ENCODE measurements around the gene SUMF1. TPM values are rescaled to one million over a fixed set of nuclear protein-coding genes. Genes with fewer than 3 reads are reported as not detected.

The SUMF1 gene
- total RNA-seq, 5 donors from 2014 or later (not counting 1 experiment from before 2014, with no cell fraction given) = 15.5 to 20.8 (median 17.2) TPM

DNA sequence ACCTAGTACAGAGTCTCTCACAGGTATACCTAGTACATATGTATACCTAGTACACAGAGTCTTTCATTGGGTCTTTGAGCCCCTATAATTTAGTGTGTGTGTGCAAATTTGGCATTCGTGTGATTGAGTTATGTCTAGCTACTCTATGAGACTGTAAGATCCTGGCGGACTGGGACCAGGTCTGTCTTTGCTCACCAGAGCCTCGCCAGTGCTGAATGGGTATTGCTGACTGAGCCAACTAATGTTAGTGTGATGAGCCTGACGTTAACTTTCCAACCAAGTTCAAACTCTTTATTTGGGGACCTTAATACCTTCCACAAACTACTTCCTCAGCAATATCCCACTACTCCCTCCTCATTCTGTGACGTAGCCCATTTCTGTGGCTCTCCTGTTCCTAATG is 128.3 kb downstream of the SUMF1 start:
- Mint-ChIP-seq H3K27ac (no peak overlapping the region), H3K4me3 (no peak overlapping the region), H3K27me3 (no peaks in the 10 kb centered on the region), H3K9me3 (no peaks in the 10 kb centered on the region), H3K36me3 (peaks cover 15% of the 10 kb centered on the region), H3K4me1 (no peaks in the 10 kb centered on the region)
- DNase-seq (no peak), ATAC-seq (replicated peaks in 1 of 4) (no peak)
- Histone ChIP-seq H3K27me3 (replicated peaks in 1 of 2; ENCODE audit: control insufficient read depth in 2 of 2, extremely low read depth in 1 of 2, insufficient read depth in 2 of 2, low read length in 1 of 2) (no peaks in the 10 kb centered on the region), H3K4me3 (ENCODE audit: control insufficient read depth in 1 of 2, extremely low read depth in 1 of 2, low read length in 1 of 2) (no peak overlapping the region), H3K9me3 (no peaks in the 10 kb centered on the region), H3K36me3 (ENCODE audit: control insufficient read depth in 2 of 2, extremely low read depth in 1 of 2, insufficient read depth in 1 of 2, low read length in 1 of 2) (peaks cover 0 to 4% of the 10 kb centered on the region in 2 donors), H3K27ac (ENCODE audit: low read length) (no peak overlapping the region), H3K4me1 (ENCODE audit: control insufficient read depth in 1 of 2, extremely low read depth in 1 of 2, insufficient read depth in 2 of 2, low read length in 2 of 2) (no peaks in the 10 kb centered on the region)
- WGBS (ENCODE audit: insufficient coverage) = 100% methylated on average over 2 of the region's 5 CpGs
- POLR2A ChIA-PET = no interaction called here
- CTCF ChIA-PET = no interaction called here

DNA sequence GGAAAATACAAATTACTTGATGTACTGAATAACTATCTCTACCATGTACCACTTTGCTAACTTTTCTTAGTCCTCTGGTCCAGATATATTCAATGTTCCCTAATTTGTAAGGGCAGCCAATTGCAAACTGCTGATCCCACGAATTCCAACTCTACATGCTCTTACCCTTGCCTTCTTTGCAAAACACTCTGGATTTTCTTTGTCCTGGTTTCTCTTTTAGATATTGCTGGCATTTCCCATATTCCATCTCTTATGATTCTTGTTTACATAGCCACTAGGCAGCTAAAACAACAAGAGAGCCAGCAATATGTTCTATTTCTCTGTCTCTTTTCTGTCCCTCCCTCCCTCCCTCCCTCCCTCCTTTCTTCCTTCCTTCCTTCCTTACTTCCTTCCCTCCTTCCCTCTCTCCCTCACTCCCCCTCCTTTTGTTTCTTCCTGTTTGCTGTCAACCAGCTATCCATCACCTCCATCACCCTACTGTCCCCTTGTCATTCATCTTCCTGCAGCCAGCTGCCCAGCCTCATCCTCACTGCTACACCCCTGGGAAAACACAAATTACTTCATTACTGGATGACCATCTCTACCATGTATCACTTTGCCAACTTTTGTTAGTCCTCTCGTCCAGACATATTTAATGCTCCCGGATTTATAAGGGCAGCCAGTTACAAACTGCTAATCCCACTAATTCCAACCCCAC is 130.1 kb downstream of the SUMF1 start:
- no peaks in the 10 kb centered on the region for H3K9me3 ChIP-seq
- H3K27me3 Mint-ChIP-seq = no peaks in the 10 kb centered on the region
- no peaks in the 10 kb centered on the region for H3K27me3 ChIP-seq (replicated peaks in 1 of 2; ENCODE audit: control insufficient read depth in 2 of 2, extremely low read depth in 1 of 2, insufficient read depth in 2 of 2, low read length in 1 of 2)
- H3K9me3 Mint-ChIP-seq = no peaks in the 10 kb centered on the region
- POLR2A ChIA-PET = no interaction called here
- peaks cover 18% of the 10 kb centered on the region for H3K36me3 Mint-ChIP-seq
- CTCF ChIA-PET = interaction anchor here in 1 of 2 donors (0.8 kb wide), 1 partner anchor 14 kb away, joined by 5 read pairs; no protein-coding TSS in a partner anchor
- H3K4me1 Mint-ChIP-seq = no peaks in the 10 kb centered on the region
- ATAC-seq (replicated peaks in 1 of 4) (no peak), DNase-seq (no peak)
- H3K27ac ChIP-seq (ENCODE audit: low read length) = no peak overlapping the region
- no peaks in the 10 kb centered on the region for H3K4me1 ChIP-seq (ENCODE audit: control insufficient read depth in 1 of 2, extremely low read depth in 1 of 2, insufficient read depth in 2 of 2, low read length in 2 of 2)
- H3K36me3 ChIP-seq (ENCODE audit: control insufficient read depth in 2 of 2, extremely low read depth in 1 of 2, insufficient read depth in 1 of 2, low read length in 1 of 2) = no peaks in the 10 kb centered on the region
- 83% methylated on average over 3 of the region's 3 CpGs for WGBS (ENCODE audit: insufficient coverage)
- H3K27ac Mint-ChIP-seq = no peak overlapping the region
- no peak overlapping the region for H3K4me3 Mint-ChIP-seq
- H3K4me3 ChIP-seq (ENCODE audit: control insufficient read depth in 1 of 2, extremely low read depth in 1 of 2, low read length in 1 of 2) = no peak overlapping the region

DNA sequence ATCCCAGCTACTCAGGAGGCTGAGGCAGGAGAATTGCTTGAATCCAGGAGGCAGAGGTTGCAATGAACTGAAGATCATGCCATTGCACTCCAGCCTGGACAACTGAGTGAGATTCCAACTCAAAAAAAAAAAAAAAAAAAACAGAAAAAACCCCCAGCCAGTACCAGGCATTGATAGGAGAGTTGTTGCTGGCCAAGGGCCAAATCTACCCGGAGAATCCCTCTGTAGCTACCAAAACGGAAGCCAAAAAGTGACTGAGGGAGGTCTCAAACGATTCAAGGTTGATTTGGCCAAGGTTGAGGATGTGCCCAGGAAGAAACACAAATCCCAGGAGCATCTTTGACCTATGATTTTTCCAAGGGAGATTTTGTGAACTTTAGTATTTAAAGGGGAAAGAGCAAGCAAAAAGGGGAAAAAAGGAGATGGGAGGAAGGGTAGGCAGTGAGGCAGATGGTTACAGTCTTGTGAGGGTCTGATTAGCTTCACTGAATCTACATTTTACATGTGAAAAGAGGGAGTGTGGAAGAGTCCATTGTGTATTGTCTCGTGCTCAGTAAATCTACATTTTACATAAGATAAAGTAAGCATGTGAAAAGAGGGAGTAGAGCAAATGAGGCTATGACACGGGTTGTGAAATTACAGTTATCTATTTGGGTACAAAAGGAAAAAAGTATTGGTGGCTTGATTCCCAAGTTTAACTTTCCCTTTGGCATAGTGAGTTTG is 131.1 kb downstream of the SUMF1 start:
- 71% methylated on average over 3 of the region's 5 CpGs for WGBS (ENCODE audit: insufficient coverage)
- Histone ChIP-seq H3K4me3 (ENCODE audit: control insufficient read depth in 1 of 2, extremely low read depth in 1 of 2, low read length in 1 of 2) (no peak overlapping the region), H3K9me3 (no peaks in the 10 kb centered on the region), H3K4me1 (ENCODE audit: control insufficient read depth in 1 of 2, extremely low read depth in 1 of 2, insufficient read depth in 2 of 2, low read length in 2 of 2) (no peaks in the 10 kb centered on the region), H3K36me3 (ENCODE audit: control insufficient read depth in 2 of 2, extremely low read depth in 1 of 2, insufficient read depth in 1 of 2, low read length in 1 of 2) (no peaks in the 10 kb centered on the region), H3K27ac (ENCODE audit: low read length) (no peak overlapping the region), H3K27me3 (replicated peaks in 1 of 2; ENCODE audit: control insufficient read depth in 2 of 2, extremely low read depth in 1 of 2, insufficient read depth in 2 of 2, low read length in 1 of 2) (no peaks in the 10 kb centered on the region)
- Mint-ChIP-seq H3K4me1 (no peaks in the 10 kb centered on the region), H3K27me3 (no peaks in the 10 kb centered on the region), H3K9me3 (no peaks in the 10 kb centered on the region), H3K36me3 (peaks cover 18% of the 10 kb centered on the region), H3K4me3 (no peak overlapping the region), H3K27ac (no peak overlapping the region)
- no peak for ATAC-seq (replicated peaks in 1 of 4)
- DNase-seq = no peak
- ChIA-PET POLR2A (no interaction called here), CTCF (interaction anchor here in 1 of 2 donors (0.5 to 0.6 kb wide), 2 partner anchors 75 to 206 kb away, joined by 3 to 6 read pairs; no protein-coding TSS in a partner anchor)

DNA sequence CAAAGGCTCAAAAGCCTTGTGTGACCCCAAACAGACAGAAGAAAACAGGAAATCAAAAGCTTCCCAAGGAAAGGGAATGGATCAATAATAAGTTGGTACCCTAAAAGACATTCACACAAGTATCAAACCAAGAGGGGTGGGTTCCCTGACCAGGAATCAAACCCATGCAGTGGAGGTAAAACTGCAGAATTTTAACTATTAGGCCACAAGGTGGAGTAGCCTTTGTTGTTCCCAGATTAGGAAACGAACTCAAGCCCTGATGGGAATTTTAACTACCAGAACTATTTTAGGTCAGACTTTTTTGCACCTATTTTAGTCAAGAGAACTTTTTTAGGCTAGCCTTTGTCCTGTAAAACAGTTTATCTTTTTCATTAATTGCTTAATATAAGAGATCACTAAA is 132.5 kb downstream of the SUMF1 start:
- H3K27ac Mint-ChIP-seq = no peak overlapping the region

DNA sequence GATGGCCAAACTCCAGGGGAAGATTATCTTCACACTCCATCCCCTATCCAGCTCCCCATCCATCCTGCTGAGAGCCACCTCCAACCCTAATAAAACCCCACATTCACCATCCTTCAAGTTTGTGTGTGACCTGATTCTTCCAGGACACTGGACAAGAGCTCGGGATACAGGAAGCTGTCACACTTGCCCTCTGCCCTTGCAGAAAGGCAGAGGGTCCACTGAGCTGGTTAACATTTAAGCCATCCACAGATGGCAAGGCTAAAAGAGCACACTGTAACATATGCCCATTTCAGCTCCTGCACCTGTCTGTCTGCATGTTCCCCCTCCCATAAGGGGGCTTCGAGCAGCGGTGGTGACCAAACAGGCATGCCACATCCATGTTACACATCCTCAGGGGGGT is 134.1 kb downstream of the SUMF1 start:
- 100% methylated on average over 1 of the region's 3 CpGs for WGBS (ENCODE audit: insufficient coverage)
- H3K4me1 Mint-ChIP-seq = no peaks in the 10 kb centered on the region

More for the DNA sequence above, 132.5 kb downstream of the SUMF1 start:
- WGBS (ENCODE audit: insufficient coverage) = no CpG with 5 or more reads among the region's 1 CpG
- no peaks in the 10 kb centered on the region for H3K36me3 ChIP-seq (ENCODE audit: control insufficient read depth in 2 of 2, extremely low read depth in 1 of 2, insufficient read depth in 1 of 2, low read length in 1 of 2)
- Mint-ChIP-seq H3K36me3 (peaks cover 16% of the 10 kb centered on the region), H3K9me3 (peaks cover 7 to 8% (median 8%) of the 10 kb centered on the region in 3 donors), H3K4me3 (no peak overlapping the region), H3K4me1 (no peaks in the 10 kb centered on the region), H3K27me3 (no peaks in the 10 kb centered on the region)
- ChIA-PET POLR2A (interaction anchor here in 1 of 2 donors (0.6 kb wide), 1 partner anchor 176 kb away, joined by 3 read pairs; no protein-coding TSS in a partner anchor), CTCF (interaction anchor here in 1 of 2 donors (0.7 to 1.2 kb wide), 2 partner anchors 207 to 387 kb away, joined by 3 read pairs; no protein-coding TSS in a partner anchor)
- H3K4me1 ChIP-seq (ENCODE audit: control insufficient read depth in 1 of 2, extremely low read depth in 1 of 2, insufficient read depth in 2 of 2, low read length in 2 of 2) = no peaks in the 10 kb centered on the region
- DNase-seq = no peak
- no peaks in the 10 kb centered on the region for H3K9me3 ChIP-seq
- no peak overlapping the region for H3K4me3 ChIP-seq (ENCODE audit: control insufficient read depth in 1 of 2, extremely low read depth in 1 of 2, low read length in 1 of 2)
- H3K27ac ChIP-seq (ENCODE audit: low read length) = no peak overlapping the region
- no peak for ATAC-seq (replicated peaks in 1 of 4)
- H3K27me3 ChIP-seq (replicated peaks in 1 of 2; ENCODE audit: control insufficient read depth in 2 of 2, extremely low read depth in 1 of 2, insufficient read depth in 2 of 2, low read length in 1 of 2) = no peaks in the 10 kb centered on the region

DNA sequence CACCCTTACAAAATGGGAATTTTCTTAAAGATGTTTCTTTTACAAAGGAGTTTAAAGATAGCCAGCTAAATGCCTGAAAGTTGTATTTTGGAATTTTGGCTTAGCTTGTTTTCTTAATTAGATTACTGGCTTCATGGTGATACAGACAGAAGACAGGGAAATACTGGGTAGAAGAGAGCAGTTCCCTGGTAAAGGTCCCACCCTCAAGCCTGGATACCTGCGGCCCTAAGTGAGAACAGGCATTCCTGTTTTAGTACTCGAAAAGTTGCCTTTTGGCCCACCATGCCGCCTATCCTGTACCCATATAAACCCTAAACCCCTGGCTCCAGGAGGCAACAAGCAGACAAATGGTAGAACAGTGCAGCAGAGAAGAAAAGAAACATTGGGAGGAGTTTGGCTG is 134.5 kb downstream of the SUMF1 start:
- Histone ChIP-seq H3K4me1 (ENCODE audit: control insufficient read depth in 1 of 2, extremely low read depth in 1 of 2, insufficient read depth in 2 of 2, low read length in 2 of 2) (no peaks in the 10 kb centered on the region), H3K27me3 (replicated peaks in 1 of 2; ENCODE audit: control insufficient read depth in 2 of 2, extremely low read depth in 1 of 2, insufficient read depth in 2 of 2, low read length in 1 of 2) (no peaks in the 10 kb centered on the region), H3K4me3 (ENCODE audit: control insufficient read depth in 1 of 2, extremely low read depth in 1 of 2, low read length in 1 of 2) (no peak overlapping the region), H3K36me3 (ENCODE audit: control insufficient read depth in 2 of 2, extremely low read depth in 1 of 2, insufficient read depth in 1 of 2, low read length in 1 of 2) (no peaks in the 10 kb centered on the region), H3K9me3 (no peaks in the 10 kb centered on the region), H3K27ac (ENCODE audit: low read length) (no peak overlapping the region)
- no peak for DNase-seq
- no peak for ATAC-seq (replicated peaks in 1 of 4)
- Mint-ChIP-seq H3K27me3 (no peaks in the 10 kb centered on the region), H3K9me3 (peaks cover 9 to 17% (median 12%) of the 10 kb centered on the region in 3 donors), H3K4me1 (no peaks in the 10 kb centered on the region), H3K4me3 (no peak overlapping the region), H3K36me3 (peaks cover 19% of the 10 kb centered on the region), H3K27ac (no peak overlapping the region)
- ChIA-PET CTCF (interaction anchor here in 1 of 2 donors (0.6 kb wide), 1 partner anchor 12 kb away, joined by 3 read pairs; no protein-coding TSS in a partner anchor), POLR2A (no interaction called here)
- no CpG with 5 or more reads among the region's 3 CpGs for WGBS (ENCODE audit: insufficient coverage)

More for the DNA sequence above, 134.1 kb downstream of the SUMF1 start:
- ATAC-seq (replicated peaks in 1 of 4) (no peak), DNase-seq (no peak)
- H3K36me3 ChIP-seq (ENCODE audit: control insufficient read depth in 2 of 2, extremely low read depth in 1 of 2, insufficient read depth in 1 of 2, low read length in 1 of 2) = no peaks in the 10 kb centered on the region
- H3K4me3 ChIP-seq (ENCODE audit: control insufficient read depth in 1 of 2, extremely low read depth in 1 of 2, low read length in 1 of 2) = no peak overlapping the region
- H3K4me1 ChIP-seq (ENCODE audit: control insufficient read depth in 1 of 2, extremely low read depth in 1 of 2, insufficient read depth in 2 of 2, low read length in 2 of 2) = no peaks in the 10 kb centered on the region
- Mint-ChIP-seq H3K27me3 (no peaks in the 10 kb centered on the region), H3K27ac (no peak overlapping the region), H3K9me3 (peaks cover 9 to 17% (median 12%) of the 10 kb centered on the region in 3 donors), H3K36me3 (peaks cover 19% of the 10 kb centered on the region), H3K4me3 (no peak overlapping the region)
- H3K27ac ChIP-seq (ENCODE audit: low read length) = no peak overlapping the region
- no peaks in the 10 kb centered on the region for H3K27me3 ChIP-seq (replicated peaks in 1 of 2; ENCODE audit: control insufficient read depth in 2 of 2, extremely low read depth in 1 of 2, insufficient read depth in 2 of 2, low read length in 1 of 2)
- no peaks in the 10 kb centered on the region for H3K9me3 ChIP-seq
- ChIA-PET CTCF (interaction anchor here in 1 of 2 donors (0.6 to 1.2 kb wide), 2 partner anchors 12 to 388 kb away, joined by 3 read pairs; no protein-coding TSS in a partner anchor), POLR2A (no interaction called here)

All from T-cell (primary cell).